CD4-positive, alpha-beta T cell treated with Interleukin-12 subunit alpha and Interleukin-12 subunit beta, for 1 hour (primary cell): ENCODE results near the gene GOLGA8K.
"Not testable (repeated sequence)": the region's sequence is repeated elsewhere in the genome, so short reads cannot be mapped to it uniquely, and the experiment has no call there.

Source experiments
- DNase-seq: peaks from one replicate; pipeline ENCODE4 v3.0.0-alpha.2; 2020

The GOLGA8K gene, protein sequence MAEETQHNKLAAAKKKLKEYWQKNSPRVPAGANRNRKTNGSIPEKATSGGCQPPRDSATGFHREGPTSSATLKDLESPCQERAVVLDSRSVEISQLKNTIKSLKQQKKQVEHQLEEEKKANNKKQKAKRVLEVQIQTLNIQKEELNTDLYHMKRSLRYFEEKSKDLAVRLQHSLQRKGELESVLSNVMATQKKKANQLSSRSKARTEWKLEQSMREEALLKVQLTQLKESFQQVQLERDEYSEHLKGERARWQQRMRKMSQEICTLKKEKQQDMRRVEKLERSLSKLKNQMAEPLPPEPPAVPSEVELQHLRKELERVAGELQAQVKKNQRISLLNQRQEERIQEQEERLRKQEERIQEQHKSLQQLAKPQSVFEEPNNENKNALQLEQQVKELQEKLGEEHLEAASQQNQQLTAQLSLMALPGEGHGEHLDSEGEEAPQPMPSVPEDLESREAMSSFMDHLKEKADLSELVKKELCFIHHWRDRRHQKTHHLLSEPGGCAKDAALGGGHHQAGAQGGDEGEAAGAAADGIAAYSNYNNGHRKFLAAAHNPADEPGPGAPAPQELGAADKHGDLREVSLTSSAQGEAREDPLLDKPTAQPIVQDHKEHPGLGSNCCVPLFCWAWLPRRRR

DNA sequence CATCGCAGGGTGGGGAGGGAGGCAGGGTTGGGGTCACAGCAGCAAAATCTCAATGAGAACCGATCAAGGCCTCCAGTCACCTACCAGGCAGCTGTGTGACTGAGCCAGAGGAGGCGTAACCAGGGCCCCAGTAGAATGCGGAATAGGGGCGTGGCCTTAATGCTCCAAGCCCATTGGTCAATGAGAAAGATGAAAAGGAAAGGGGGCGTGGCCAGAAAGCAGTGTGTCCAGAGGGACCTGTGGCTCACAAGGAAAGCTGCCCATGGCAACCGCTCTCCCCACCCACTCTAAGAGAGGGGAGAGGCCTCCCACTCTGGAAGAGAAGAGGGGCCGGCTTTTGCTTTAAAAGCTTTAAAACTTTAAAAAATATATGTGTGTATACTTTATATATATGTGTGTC lies at the start of gene GOLGA8K:
Gene GOLGA8K, minus strand, starts transcription at position 101 of the 400 bp plus-strand sequence. Its CDS starts 98 bp downstream, at position 3.
- not testable (repeated sequence) for DNase-seq

DNA sequence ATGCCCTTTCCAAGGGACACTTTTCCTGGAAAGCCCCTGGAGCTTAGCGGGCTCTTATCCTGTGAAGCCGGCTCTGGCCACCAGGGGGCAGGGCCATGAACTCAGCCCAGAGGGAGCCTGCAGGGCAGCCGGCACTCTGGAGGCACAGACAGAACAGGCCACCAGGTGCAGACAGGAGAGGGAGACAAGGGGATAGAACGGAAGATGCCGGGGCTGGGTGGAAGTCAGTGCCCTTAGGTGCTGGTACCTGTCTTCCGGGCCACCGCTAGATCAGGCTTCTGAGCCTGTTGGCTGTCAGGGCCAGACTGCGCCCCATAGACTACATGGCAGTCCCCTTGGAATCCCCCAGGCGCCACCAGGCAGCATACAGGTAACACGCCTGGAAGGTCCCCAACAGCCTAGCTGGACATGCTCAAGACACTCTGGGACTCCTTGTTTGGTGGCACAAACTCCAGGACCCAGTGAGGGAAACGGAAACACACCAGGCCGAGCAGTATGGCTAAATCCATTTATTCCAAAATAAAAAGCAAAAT lies 37.4 kb upstream of the GOLGA8K start:
- DNase-seq: not testable (repeated sequence)

DNA sequence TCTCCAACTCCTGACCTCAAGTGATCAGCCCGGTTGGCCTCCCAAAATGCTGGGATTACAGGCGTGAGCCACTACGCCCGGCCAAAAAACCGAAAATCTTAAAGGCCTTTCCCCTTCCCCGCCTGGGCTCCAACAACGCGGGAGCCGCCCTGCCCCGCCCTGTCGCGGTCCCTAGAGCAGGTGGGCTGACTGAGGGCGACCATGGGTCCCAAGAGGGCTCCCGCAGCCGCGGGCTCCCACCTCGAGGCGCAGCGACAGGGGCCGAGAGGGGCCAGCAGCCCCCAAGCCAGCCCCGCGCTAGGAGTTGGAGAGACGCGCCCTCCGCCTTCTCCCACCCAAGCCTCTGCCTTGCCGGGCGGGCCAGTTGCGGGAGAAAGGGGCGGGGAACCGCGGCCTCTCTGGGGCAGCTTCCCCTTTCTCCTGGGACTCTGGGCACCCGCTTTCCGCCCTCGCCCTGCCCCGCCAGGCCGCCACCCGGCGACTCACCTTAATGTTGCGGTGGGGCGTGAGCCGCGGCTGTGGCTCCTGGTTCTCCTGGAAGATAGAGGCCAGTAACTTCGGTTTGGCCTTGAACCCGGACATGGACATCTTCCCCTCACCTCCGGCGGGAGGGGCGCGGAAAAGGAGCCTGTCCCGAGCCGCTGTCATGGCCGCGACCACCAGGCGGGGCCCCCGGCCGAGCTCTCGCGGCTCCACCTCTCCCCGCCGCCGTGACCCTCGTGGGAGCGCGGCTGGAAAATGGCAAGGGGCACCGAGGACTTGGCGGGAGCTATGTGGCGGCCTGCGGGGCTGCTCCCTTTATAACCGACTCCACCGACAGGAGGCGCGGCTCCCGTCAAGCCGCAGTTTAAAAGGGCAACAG lies 31.2 kb upstream of the GOLGA8K start:
- not testable (repeated sequence) for DNase-seq

DNA sequence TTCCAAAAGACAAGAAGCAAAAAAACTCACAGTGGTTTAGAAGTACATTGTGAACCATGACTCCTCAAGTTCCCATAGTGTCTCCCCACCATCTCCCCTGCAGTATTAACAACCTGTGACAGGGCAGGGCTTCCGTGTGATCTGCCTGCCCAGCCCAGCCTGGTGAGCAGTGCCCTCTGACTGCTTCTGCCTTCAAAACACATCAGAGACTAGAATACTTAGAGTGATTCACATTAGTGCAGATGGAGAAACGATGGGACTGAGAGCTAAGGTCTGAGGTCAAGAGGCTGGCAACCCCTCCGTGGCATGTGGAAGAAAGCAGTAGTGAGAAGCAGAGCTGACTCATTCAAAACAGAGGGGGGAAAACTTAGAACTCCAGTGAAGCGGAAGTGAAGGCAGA lies 24.5 kb upstream of the GOLGA8K start:
- not testable (repeated sequence) for DNase-seq

DNA sequence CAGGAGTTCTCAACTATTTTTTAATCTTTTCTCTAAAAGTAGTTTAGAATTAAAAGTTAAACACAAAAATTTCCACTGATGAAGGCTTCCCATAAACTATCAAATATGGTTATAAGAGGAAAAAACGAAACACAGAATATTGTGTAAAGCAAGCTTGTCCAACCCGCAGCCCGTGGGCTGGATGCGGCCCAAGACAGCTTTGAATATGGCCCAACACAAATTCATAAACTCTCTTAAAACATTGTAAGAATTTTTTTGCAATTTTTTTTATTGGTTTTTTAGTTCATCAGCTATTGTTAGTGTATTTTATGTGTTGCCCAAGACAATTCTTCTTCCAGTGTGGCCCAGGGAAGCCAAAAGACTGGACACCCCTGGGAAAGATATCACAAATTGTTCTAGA lies 23.4 kb upstream of the GOLGA8K start:
- DNase-seq: not testable (repeated sequence)

DNA sequence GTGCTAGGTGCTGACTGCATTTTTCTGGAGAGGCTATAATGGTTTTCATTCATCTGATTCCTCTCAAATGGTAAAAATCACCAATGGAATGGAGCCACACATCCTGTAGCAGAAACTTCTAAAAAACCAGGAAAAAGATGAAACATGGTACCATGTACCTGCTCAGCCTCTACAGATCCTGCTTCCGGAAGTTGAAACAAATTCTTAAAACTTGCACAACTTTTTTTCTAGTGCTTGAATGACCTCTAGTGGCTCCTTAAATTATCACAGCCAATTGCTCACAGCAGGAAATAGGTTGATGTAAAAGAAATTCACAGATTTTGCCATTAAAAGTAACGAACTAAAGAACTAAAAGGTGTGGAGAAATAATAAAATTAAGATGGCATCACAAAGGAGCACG lies 4.8 kb upstream of the GOLGA8K start:
- DNase-seq: peak; percentile 36

DNA sequence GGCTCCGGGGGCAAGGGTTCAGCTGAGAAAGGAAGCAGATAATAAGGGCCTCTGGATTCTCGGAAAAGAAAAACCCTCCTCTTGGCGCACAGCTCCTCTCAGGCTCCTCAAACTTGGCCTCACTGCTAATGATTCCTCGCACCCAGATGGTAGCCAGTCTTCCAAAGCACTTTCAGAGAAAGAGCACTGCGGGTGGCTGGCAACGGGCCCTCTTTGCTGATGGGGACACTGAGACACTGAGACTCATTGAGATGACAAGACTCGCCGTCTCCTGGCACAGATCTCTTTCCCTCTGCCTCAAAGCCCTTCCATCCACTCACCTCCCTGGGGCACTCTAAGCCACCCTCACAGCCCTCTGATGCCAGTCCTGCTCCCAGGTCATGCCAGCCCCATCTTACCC lies 6.6 kb downstream of the GOLGA8K start:
- not testable (repeated sequence) for DNase-seq

DNA sequence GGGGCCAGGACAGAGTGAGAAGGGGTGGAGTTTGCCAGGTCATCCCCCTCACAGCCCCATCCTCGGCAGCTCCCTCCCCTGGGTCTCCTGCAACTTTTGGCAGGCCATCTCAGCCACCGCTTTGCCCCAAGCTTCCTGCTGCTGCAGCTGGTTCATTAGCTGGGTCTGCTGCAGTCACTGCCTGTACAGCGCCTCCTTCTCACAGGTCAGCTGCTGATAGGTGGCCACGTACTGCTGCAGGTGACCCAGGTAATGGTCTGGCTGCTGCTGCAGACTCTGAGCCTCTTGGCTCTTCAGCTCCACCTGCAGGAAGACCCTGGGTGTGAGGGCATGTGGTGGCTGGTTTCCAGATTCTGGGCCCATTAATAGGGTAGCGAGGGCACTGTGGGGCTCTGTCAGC lies 8.3 kb downstream of the GOLGA8K start:
- DNase-seq: not testable (repeated sequence)

DNA sequence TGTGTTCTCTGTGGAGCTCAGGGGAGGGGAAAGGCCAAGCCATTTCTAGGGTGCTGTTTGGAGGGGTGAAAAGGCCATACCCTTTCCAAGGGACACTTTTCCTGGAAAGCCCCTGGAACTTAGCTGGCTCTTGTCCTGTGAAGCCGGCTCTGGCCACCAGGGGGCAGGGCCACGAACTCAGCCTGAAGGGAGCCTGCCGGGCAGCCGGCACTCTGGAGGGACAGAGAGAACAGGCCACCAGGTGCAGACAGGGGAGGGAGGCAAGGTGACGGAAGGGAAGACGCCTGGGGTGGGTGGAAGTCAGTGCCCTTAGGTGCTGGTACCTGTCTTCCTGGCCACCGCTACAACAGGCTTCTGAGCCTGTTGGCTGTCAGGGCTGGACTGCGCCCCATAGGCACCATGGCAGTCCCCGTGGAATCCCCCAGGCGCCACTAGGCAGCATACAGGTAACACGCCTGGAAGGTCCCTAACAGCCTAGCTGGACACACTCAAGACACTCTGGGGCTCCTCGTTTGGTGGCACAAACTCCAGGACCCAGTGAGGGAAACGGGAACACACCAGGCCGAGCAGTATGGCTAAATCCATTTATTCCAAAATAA lies 14.9 kb downstream of the GOLGA8K start:
- not testable (repeated sequence) for DNase-seq

DNA sequence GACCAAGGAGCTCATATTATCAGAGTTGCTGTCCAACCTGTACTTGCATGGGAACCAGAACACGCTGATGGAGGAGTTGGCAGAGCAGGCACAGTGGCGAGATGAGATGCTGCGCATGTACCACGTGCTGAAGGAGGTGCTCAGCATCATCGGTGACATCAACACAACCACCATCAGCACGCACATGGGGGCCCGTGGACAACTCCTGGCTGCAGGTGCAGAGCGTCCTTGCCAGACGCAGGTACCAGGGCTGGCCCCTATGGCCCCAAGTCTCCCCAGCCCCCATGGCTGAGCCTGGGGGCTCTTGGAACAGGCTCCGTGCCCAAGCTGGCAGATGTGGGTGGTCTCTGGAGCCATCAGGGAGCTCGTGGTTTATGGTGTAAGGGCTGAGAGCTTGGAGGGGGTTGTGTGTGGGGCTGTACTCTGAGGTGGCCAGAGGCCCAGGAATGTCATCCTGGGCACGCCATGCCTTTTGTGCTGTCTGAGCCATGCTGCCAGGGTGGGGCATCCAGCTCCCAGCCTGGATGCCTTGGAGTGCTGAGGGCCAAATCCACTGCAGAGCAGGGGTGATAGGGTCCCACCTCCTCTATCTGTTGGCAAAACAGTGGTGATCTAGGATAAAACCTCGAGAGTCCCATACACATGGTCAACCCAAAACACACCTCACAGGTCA lies 17.1 kb downstream of the GOLGA8K start:
- not testable (repeated sequence) for DNase-seq

DNA sequence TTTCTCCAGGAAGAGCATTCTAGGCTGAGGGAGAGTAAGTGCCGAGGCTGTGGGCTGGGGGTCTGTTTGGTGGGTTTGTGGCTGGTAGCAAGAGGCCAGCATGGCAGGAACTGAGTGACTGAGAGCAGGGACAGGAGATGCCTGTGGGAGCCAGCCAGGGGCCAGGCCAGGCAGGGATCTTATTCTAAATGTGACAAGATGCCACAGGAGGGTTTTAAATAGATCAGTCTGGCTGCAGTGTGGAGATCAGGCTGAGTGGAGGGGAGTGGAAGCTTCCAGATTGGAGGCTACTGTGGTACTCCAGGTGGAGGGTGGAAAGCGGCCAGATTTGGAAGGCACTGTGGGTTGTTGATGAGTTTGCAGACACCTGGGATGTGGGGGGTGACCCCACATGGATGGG lies 28.9 kb downstream of the GOLGA8K start:
- DNase-seq: not testable (repeated sequence)

DNA sequence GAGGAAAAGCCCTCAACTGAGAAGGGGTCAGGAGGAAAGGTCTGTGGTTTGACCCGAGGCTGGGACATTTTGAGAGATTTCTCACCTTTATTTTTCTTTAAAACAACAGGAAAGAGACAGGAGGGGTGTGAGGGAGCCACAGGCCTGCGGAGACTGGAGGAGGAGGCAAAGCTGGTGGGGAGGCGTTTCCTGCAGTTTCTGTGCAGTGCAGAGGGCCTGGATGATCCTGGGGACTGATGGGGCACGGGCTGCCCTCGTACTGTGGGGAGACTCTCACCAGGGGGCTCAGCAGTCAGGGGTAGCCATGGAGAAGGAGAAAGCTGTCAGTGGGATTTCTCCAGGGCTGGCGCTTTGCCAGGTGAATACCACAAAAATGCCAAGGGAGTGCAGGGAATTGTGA lies 29.4 kb downstream of the GOLGA8K start:
- not testable (repeated sequence) for DNase-seq

DNA sequence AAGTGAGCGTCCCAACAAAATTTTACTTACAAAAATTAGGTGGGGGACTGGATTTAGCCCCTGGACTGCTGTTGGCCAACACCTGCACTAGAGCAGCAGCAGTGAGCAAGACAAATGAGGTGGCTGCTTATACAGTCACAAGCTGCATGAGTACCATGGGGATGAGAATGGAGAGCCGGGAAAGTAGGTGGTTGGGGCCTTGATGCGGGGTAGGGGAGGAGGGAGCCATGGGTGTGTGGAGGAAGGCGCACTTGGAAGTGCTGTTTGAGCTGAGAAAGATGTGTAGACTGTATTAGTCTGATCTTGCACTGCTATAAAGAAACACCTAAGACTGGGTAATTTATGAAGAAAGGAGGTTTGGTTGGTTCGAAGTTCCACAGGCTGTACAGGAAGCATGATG lies 31.0 kb downstream of the GOLGA8K start:
- DNase-seq: not testable (repeated sequence)

DNA sequence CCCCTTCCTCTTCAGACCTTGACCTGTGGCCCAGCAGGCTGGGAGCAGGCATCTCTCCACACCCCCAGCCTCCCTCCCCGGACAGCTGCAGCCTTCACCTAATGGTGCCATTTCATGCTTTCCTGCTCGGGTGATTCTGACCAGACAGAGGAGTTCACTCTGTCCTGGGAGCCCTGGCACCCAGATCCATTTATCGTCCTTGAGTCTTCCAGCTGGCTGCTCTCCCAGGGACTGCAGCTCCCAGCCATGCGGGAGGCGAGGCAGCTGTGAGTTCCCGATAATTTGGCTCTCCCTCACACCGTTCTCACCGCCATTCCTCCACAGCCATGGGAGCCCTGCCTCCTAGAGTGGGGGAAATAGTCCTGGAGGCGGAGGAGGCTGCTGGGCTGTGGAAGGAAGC lies 32.6 kb downstream of the GOLGA8K start:
- not testable (repeated sequence) for DNase-seq

DNA sequence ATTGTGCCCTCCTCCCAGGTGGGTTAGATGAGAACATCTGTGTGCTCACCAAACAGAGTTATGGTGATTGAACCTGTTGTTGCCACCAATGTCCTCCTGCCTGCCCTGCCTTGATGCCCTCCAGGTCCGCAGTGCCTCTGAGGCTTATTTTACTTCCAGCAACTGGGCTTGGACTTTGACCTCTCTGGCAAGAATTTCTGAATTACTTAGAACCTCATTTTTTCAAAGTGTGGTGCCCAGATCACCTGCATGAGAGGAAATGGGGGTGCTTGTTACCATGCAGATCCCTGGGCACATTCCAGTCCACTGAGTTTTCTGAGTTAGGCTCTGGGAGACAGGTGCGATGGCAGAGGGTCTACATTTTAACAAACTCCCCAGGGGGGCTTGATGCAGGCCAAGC lies 33.0 kb downstream of the GOLGA8K start:
- DNase-seq: not testable (repeated sequence)

DNA sequence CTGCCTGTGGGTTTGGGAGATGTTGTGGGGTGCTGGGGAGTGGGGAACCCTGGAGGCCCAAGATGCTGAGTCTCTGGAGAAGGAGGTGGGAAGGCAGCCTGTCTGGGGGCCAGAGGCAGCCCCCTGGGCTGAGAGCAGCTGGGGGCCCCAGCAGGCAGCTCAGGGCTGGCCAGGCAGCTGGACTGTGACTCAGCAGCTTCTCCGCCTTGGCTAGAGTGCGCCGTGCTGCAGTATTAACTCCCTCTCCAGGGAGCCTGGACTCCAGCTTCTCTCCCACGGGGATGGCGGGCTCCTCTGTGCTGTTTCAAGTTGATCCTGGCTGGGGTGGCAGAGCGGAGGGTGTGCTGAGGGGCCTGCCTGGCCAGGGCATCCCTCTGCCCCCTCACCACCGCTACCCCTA lies 36.6 kb downstream of the GOLGA8K start:
- DNase-seq: not testable (repeated sequence)

DNA sequence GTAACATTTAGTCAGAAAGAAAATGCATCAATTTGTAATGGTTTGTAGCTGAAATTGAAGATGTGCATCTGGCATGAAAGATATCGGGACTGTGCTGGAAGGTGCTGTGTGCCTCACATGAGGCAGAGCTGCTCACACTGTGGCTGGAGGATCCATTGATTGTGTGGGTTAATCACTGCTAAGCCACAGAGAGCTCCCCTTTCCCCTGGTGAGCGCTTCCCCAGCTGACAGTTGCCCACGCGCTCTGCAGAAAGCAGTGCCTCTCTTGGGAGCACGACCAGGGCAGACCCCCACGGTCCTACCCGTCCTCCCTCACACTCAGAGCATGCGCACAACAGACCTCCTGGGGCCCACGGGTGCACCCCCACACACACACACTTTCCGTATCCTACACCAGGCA lies 37.1 kb downstream of the GOLGA8K start:
- DNase-seq: not testable (repeated sequence)

DNA sequence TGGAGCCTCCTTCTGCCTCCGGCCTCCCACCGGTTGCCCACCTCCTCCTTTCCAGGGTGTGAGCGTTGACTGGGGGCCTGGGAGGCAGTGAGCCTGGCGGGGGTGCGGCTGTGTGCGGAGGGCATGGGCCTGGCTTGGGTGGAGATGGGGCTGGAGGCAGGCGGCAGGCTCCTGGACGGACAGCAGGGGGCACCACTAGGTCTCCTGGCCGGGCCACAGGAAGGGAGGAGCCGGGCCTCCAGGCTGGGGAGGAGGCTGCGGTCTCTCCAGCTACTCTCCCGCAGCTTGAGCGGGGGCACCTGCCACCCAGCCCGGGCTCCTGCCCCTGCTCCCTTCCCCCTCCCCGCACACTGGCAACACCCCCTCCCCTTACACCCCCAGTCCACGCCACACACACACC lies 38.1 kb downstream of the GOLGA8K start:
- peak; percentile 59 for DNase-seq

DNA sequence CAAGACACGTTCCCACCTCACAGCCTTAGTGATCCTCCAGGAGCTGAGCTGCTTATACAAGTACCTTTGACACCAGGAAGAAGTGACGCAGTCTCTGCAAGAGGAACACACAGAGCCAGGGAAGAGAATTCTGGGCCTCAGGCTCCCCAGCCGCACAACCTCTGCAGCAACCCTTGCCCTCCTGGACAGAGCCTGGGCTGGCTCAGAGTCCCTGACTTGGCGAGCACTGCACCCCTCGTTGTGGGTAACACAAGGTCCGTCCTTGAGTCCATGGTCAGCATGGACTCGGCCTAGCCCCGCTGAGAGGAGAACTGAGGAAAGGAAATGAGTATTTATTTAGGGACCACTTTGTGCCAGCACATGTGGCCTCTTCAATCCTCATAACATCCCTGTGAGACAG lies 39.6 kb downstream of the GOLGA8K start:
- DNase-seq: not testable (repeated sequence)

DNA sequence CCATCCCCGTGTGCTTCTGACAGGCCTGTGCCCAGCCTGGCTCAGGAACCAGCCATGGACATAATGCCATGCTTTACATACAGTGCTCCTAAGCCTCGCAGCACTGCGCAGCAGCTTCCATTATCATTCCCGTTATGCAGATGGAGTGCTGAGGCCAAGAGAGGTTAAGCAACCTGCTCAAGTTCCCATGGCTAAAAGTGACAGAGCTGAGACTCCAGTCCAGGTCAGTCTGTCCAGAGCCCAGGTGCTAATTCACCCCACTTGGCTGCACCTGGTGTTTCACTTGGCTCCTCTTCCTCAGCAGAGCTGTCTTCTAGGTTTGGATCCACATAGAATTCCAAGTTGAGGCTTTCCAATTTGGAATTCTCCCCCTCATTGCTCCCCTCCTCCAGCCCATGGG lies 41.4 kb downstream of the GOLGA8K start:
- not testable (repeated sequence) for DNase-seq

DNA sequence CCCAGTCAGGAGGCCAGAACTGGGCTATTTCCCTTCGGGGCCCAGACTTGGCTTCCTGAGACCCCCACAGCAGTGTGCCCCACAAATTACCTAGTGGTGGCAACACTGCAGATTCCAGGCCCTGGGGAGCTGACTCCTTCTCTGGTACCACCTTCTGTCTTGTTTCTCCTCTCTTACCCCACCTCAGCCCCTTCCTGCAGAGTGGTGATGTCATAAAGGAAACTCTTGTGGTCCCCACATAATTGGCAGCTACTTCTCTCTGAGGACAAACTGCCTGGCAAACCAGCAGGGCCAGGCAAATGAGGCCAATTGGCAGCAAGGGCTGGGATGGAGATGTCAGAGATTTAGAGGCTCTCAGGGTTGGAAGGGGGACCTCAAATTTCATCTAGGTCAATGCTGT lies 44.6 kb downstream of the GOLGA8K start:
- not testable (repeated sequence) for DNase-seq

DNA sequence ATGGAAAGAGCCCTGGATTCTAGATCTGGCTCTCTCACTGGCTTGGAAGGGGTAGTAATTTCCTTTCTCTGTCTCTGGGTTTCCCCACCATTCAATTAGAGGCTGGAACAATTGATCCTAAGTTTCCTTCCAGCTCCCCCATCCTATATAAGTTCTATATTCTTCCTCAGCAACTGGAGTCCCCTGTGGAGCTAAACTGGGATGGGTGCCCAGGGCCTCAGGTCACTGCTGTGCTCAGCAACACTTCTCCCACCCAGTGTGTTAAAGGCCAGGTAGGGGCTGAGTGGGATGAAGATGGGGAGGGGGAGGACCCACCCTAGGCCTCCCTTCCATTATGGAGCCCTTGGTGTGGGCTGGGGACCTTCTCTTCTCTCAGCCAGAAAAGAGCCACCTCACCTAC lies 46.2 kb downstream of the GOLGA8K start:
- not testable (repeated sequence) for DNase-seq
